ENCODE measurements around the gene TECPR1.

Gene TECPR1

DNA sequence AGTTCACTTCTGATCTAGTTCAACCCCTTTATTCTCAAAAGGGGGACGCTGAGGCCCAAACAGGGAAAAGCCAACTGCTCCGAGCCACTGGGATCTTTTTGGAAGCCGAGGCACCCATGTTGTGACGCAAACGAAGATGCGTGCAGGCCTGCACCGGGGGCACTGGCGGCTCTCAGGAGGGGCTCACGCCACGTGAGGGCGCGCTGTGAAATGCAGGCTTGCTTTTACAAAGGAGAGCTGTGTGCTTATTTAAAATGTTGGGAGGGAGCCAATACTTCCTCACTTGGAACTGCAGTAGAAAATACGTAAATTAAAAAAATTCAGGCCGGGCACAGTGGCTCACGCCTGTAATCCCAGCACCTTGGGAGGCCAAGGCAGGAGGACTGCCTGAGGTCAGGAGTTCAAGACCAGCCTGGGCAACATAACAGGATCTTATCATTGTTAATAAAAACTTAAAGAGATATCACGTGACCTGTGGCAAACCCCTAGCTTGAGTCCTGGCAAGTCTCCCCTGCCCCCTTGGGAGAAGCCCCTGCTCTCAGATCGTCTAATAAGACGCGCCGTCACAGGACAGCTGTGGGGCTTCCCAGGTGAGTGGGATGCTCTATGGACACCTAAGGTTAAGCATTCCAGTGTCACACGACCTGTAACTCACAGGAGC is 45.7 kb upstream of the TECPR1 start:
- no peaks in the 10 kb centered on the region for H3K27me3 ChIP-seq (ENCODE audit: insufficient read depth, poor library complexity, severe bottlenecking)
- TF ChIP-seq, protein P1, sequence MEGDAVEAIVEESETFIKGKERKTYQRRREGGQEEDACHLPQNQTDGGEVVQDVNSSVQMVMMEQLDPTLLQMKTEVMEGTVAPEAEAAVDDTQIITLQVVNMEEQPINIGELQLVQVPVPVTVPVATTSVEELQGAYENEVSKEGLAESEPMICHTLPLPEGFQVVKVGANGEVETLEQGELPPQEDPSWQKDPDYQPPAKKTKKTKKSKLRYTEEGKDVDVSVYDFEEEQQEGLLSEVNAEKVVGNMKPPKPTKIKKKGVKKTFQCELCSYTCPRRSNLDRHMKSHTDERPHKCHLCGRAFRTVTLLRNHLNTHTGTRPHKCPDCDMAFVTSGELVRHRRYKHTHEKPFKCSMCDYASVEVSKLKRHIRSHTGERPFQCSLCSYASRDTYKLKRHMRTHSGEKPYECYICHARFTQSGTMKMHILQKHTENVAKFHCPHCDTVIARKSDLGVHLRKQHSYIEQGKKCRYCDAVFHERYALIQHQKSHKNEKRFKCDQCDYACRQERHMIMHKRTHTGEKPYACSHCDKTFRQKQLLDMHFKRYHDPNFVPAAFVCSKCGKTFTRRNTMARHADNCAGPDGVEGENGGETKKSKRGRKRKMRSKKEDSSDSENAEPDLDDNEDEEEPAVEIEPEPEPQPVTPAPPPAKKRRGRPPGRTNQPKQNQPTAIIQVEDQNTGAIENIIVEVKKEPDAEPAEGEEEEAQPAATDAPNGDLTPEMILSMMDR (IDR thresholded peaks at IDR 0.05; ENCODE audit: insufficient read depth, low read length) = no peak
- TF ChIP-seq GABPA (IDR thresholded peaks at IDR 0.05; ENCODE audit: low read depth) (no peak), REST (IDR thresholded peaks at IDR 0.05; ENCODE audit: insufficient replicate concordance, low read depth) (no peak), SPI1 (IDR thresholded peaks at IDR 0.05; ENCODE audit: borderline replicate concordance, low read depth) (no peak), POLR2AphosphoS5 (IDR thresholded peaks at IDR 0.05; ENCODE audit: low read depth) (no peak)
- H3K27ac ChIP-seq (replicated peaks) = no peak overlapping the region
- H3K4me3 ChIP-seq (replicated peaks; ENCODE audit: insufficient read depth, low read length) = no peak overlapping the region
- no peak for DNase-seq (ENCODE audit: low read depth in 1 of 2, low spot score in 1 of 2)

GRCh38 chr7:98296833-98297232 is 44.8 kb upstream of the TECPR1 start:
- no peaks in the 10 kb centered on the region for H3K27me3 ChIP-seq (ENCODE audit: insufficient read depth, poor library complexity, severe bottlenecking)
- H3K27ac ChIP-seq (replicated peaks) = no peak overlapping the region
- no peak for DNase-seq (ENCODE audit: low read depth in 1 of 2, low spot score in 1 of 2)
- TF ChIP-seq REST (IDR thresholded peaks at IDR 0.05; ENCODE audit: insufficient replicate concordance, low read depth) = no peak
- TF ChIP-seq, protein P1 (IDR thresholded peaks at IDR 0.05; ENCODE audit: insufficient read depth, low read length) = no peak
- TF ChIP-seq SPI1 (IDR thresholded peaks at IDR 0.05; ENCODE audit: borderline replicate concordance, low read depth) = no peak
- TF ChIP-seq GABPA (IDR thresholded peaks at IDR 0.05; ENCODE audit: low read depth) = no peak
- TF ChIP-seq POLR2AphosphoS5 (IDR thresholded peaks at IDR 0.05; ENCODE audit: low read depth) = no peak
- no peak overlapping the region for H3K4me3 ChIP-seq (replicated peaks; ENCODE audit: insufficient read depth, low read length)

DNA sequence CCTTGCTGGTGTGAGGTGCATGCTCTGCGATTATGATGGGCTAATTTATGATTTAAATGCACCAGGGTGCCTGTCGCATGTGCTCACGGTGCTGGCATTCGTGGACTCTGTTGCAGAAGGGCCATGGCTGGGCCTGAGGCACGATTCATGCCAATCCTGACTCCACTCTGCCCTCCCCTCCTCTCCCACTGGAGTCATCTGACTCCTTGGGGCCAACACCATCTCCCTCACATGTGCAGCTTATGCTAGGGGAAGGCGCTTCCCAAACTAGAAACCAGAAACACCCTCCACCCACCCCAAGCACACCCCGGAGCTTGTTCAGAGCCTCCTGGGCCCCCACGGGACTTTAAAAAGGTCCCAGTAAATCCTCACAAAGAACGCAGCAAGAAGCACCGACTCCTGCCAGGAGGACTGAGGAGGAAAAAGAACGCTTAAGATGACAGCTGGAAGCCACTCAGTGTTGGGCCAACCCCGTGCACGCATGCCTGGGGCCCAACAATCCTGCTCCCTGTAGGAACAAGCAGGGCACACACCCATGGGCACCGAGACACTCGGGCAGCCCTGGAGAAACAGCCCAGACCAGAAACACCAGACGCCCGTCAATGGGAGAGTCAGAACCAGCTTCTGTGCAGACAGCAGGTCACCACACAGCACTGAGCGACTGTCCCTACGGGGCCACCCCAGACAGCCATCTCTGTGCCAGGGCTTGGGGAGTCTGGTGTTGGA is 43.6 kb upstream of the TECPR1 start:
- TF ChIP-seq, protein P1 (IDR thresholded peaks at IDR 0.05; ENCODE audit: insufficient read depth, low read length) = no peak
- TF ChIP-seq SPI1 (IDR thresholded peaks at IDR 0.05; ENCODE audit: borderline replicate concordance, low read depth) = no peak
- no peak for TF ChIP-seq GABPA (IDR thresholded peaks at IDR 0.05; ENCODE audit: low read depth)
- no peak for TF ChIP-seq POLR2AphosphoS5 (IDR thresholded peaks at IDR 0.05; ENCODE audit: low read depth)
- no peak for TF ChIP-seq REST (IDR thresholded peaks at IDR 0.05; ENCODE audit: insufficient replicate concordance, low read depth)
- Histone ChIP-seq H3K27me3 (ENCODE audit: insufficient read depth, poor library complexity, severe bottlenecking) (no peaks in the 10 kb centered on the region), H3K27ac (replicated peaks) (no peak overlapping the region), H3K4me3 (replicated peaks; ENCODE audit: insufficient read depth, low read length) (no peak overlapping the region)
- no peak for DNase-seq (ENCODE audit: low read depth in 1 of 2, low spot score in 1 of 2)
